CD14-positive monocyte (primary cell): Measurements from ENCODE around the gene MICAL2. TPM values are rescaled to one million over a fixed set of nuclear protein-coding genes. Genes with fewer than 3 reads are reported as not detected.

Experiments
- DNase-seq, 3 donors: peaks; one replicate each; pipeline ENCODE4 v3.0.0-alpha.2; 2011 to 2022
- H2AFZ ChIP-seq: 2 replicates; pipeline ENCODE4 v1.6.0; 2012; ENCODE audit warnings: mild to moderate bottlenecking, low read depth, low read length, inconsistent platforms; ENCODE audit not compliant: insufficient read depth, poor library complexity, severe bottlenecking
- H3K27ac ChIP-seq, 2 donors: 1 replicate in 1 of 2; 2 replicates in 1 of 2; pipeline ENCODE4 v1.5.1; 2012 to 2013; ENCODE audit warnings: low read length in 2 of 2, control low read depth in 1 of 2, inconsistent platforms in 1 of 2, low read depth in 1 of 2, mild to moderate bottlenecking in 1 of 2
- H3K27me3 ChIP-seq, 2 donors: one replicate each; pipeline versions ENCODE4 v1.6.0 to v1.6.1; 2011 to 2013; ENCODE audit warnings: low read length in 2 of 2; ENCODE audit not compliant: control insufficient read depth in 2 of 2, insufficient read depth in 2 of 2
- H3K36me3 ChIP-seq, 2 donors: replicated peaks in 1 of 2; 1 replicate in 1 of 2; 2 replicates in 1 of 2; pipeline versions ENCODE4 v1.5.1 to v1.6.1; 2012 to 2013; ENCODE audit warnings: low read length in 2 of 2, control low read depth in 1 of 2, inconsistent platforms in 1 of 2, mild to moderate bottlenecking in 1 of 2; ENCODE audit not compliant: insufficient read depth in 2 of 2, control insufficient read depth in 1 of 2
- H3K4me1 ChIP-seq, 2 donors: 1 replicate in 1 of 2; 2 replicates in 1 of 2; pipeline versions ENCODE4 v1.5.1 to v1.6.1; 2012 to 2013; ENCODE audit warnings: low read length in 2 of 2, control low read depth in 1 of 2, inconsistent platforms in 1 of 2, mild to moderate bottlenecking in 1 of 2, moderate library complexity in 1 of 2; ENCODE audit not compliant: insufficient read depth in 2 of 2, control insufficient read depth in 1 of 2
- H3K4me2 ChIP-seq: replicated peaks from 2 replicates; pipeline ENCODE3; 2012; ENCODE audit warnings: low read length, moderate library complexity, mild to moderate bottlenecking; ENCODE audit not compliant: poor library complexity, severe bottlenecking; ENCODE audit errors: extremely low read depth
- H3K4me3 ChIP-seq, 3 experiments: fragments of 200-600 bp in 1 of 3; sonication (generic) in 1 of 3; replicated peaks in 1 of 3; 1 replicate in 2 of 3; 2 replicates in 1 of 3; pipeline ENCODE4 v1.5.1; 2011 to 2013; ENCODE audit warnings: low read length in 3 of 3, mild to moderate bottlenecking in 3 of 3, control low read depth in 2 of 3, low read depth in 2 of 3, inconsistent platforms in 1 of 3, moderate library complexity in 1 of 3
- H3K79me2 ChIP-seq: 2 replicates; pipeline ENCODE4 v1.6.0; 2012; ENCODE audit warnings: mild to moderate bottlenecking, control low read depth, inconsistent platforms, low read length, moderate library complexity; ENCODE audit not compliant: insufficient read depth
- H3K9ac ChIP-seq: 2 replicates; pipeline ENCODE4 v1.6.0; 2017; ENCODE audit warnings: low read length, mild to moderate bottlenecking; ENCODE audit not compliant: insufficient read depth, poor library complexity, severe bottlenecking
- H3K9me3 ChIP-seq, 2 donors: replicated peaks in 1 of 2; 1 replicate in 1 of 2; 2 replicates in 1 of 2; pipeline versions ENCODE4 v1.5.1 to v1.6.1; 2012 to 2013; ENCODE audit warnings: low read length in 2 of 2, control low read depth in 1 of 2; ENCODE audit not compliant: control insufficient read depth in 1 of 2, insufficient read depth in 1 of 2
- H4K20me1 ChIP-seq: 2 replicates; pipeline ENCODE4 v1.6.0; 2012; ENCODE audit warnings: mild to moderate bottlenecking, low read length, control low read depth, moderate library complexity; ENCODE audit not compliant: insufficient read depth
- H3K27ac Mint-ChIP-seq, 7 donors: one replicate each; pipeline ENCODE4 v1.8.0; 2020; ENCODE audit warnings: mild to moderate bottlenecking in 7 of 7, mixed read lengths in 7 of 7, moderate library complexity in 6 of 7, inconsistent platforms in 2 of 7
- H3K27me3 Mint-ChIP-seq, 3 donors: one replicate each; pipeline ENCODE4 v1.8.0; 2021 to 2022; ENCODE audit warnings: low read depth in 3 of 3, mild to moderate bottlenecking in 3 of 3, mixed read lengths in 3 of 3, moderate library complexity in 3 of 3, inconsistent platforms in 1 of 3
- H3K36me3 Mint-ChIP-seq, 2 donors: one replicate each; pipeline ENCODE4 v1.8.0; 2020; ENCODE audit warnings: mixed read lengths in 2 of 2, inconsistent platforms in 1 of 2, mild to moderate bottlenecking in 1 of 2
- H3K4me1 Mint-ChIP-seq: one replicate; pipeline ENCODE4 v1.8.0; 2020; ENCODE audit warnings: mild to moderate bottlenecking, mixed read lengths
- H3K4me3 Mint-ChIP-seq, 2 donors: one replicate each; pipeline ENCODE4 v1.8.0; 2020; ENCODE audit warnings: mild to moderate bottlenecking in 2 of 2, mixed read lengths in 2 of 2, moderate library complexity in 1 of 2
- H3K9me3 Mint-ChIP-seq, 7 donors: one replicate each; pipeline ENCODE4 v1.8.0; 2020 to 2022; ENCODE audit warnings: mixed read lengths in 7 of 7, mild to moderate bottlenecking in 6 of 7, moderate library complexity in 6 of 7, inconsistent platforms in 2 of 7
- WGBS: methylation state at CpG from one replicate; pipeline ENCODE4 v1.1.5; 2013; ENCODE audit warnings: missing lambda C conversion rate; ENCODE audit not compliant: insufficient coverage; 5-methylcytosine and 5-hydroxymethylcytosine counted together
- intact Hi-C, 2 donors: fragments of 100-400 bp; cut with micrococcal nuclease; formaldehyde crosslinking; loops; one replicate each; pipeline versions ENCODE4 v1.15.0 to v1.15.1; 2023
- polyA plus RNA-seq, 3 donors: library from polyadenylated mRNA; depleted of rRNA in 1 of 3; unstranded in 2 of 3; stranded (reverse) in 1 of 3; fragments of 300-500 nt in 2 of 3; fragments of >200 nt in 1 of 3; fragmentation: Illumina TruSeq in 2 of 3; gene quantifications; 1 replicate in 2 of 3; 2 replicates in 1 of 3; pipeline ENCODE4 v1.2.3, GENCODE V29; 2012 to 2021
- TF ChIP-seq, protein P1 (sequence below): fragments of 200-600 bp; IDR thresholded peaks from one replicate; pipeline ENCODE4 v1.8.0; 2022; ENCODE audit warnings: antibody characterized with exemption, mild to moderate bottlenecking

Gene MICAL2
- polyA plus RNA-seq, 3 donors = 39.8 to 72.5 (median 44.0) TPM

DNA sequence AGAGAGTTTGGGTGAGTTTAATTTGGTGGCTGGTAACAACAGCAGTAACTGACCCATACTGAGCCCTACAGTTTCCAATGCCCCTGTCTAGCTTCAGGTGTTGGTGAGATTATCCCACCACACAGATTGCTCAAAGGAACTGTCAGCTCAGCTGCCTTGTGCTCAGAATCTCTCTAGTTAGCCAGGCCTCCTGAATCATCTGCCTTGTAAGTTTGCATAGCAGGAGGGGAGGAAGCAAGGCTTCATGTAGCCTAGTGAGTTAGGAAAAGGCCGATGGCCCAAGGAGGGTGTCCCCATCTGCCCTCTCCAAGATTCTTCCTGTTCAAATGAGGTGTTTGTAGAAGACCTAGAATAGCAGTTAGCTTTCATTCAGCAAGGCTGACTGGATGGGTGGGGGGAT is 74.3 kb downstream of the MICAL2 start:
- peaks cover 11% of the 10 kb centered on the region for H3K79me2 ChIP-seq
- H3K4me1 Mint-ChIP-seq = peaks cover 29% of the 10 kb centered on the region
- intact Hi-C loops = no loop called here
- no peak overlapping the region for H3K4me3 ChIP-seq
- H3K9ac ChIP-seq = no peak overlapping the region
- H3K4me1 ChIP-seq = peaks cover 11 to 15% of the 10 kb centered on the region in 2 donors
- peaks cover 17 to 74% of the 10 kb centered on the region in 2 donors for H3K36me3 ChIP-seq
- no peaks in the 10 kb centered on the region for H3K27me3 ChIP-seq
- H3K27ac Mint-ChIP-seq = peak overlapping the region in 1 of 7 donors; percentile 3
- H3K9me3 ChIP-seq = no peaks in the 10 kb centered on the region
- peaks cover 93% of the 10 kb centered on the region for H4K20me1 ChIP-seq
- H3K9me3 Mint-ChIP-seq = peaks cover 0 to 2% (median 0%) of the 10 kb centered on the region in 7 donors
- no peak overlapping the region for H3K4me2 ChIP-seq
- no peak for DNase-seq
- TF ChIP-seq, protein P1, sequence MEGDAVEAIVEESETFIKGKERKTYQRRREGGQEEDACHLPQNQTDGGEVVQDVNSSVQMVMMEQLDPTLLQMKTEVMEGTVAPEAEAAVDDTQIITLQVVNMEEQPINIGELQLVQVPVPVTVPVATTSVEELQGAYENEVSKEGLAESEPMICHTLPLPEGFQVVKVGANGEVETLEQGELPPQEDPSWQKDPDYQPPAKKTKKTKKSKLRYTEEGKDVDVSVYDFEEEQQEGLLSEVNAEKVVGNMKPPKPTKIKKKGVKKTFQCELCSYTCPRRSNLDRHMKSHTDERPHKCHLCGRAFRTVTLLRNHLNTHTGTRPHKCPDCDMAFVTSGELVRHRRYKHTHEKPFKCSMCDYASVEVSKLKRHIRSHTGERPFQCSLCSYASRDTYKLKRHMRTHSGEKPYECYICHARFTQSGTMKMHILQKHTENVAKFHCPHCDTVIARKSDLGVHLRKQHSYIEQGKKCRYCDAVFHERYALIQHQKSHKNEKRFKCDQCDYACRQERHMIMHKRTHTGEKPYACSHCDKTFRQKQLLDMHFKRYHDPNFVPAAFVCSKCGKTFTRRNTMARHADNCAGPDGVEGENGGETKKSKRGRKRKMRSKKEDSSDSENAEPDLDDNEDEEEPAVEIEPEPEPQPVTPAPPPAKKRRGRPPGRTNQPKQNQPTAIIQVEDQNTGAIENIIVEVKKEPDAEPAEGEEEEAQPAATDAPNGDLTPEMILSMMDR = no peak
- WGBS = no CpG with 5 or more reads among the region's 1 CpG
- no peak overlapping the region for H3K4me3 Mint-ChIP-seq
- no peak overlapping the region for H2AFZ ChIP-seq
- peaks cover 0 to 5% (median 0%) of the 10 kb centered on the region in 3 donors for H3K27me3 Mint-ChIP-seq
- no peak overlapping the region for H3K27ac ChIP-seq
- peaks cover 64 to 74% of the 10 kb centered on the region in 2 donors for H3K36me3 Mint-ChIP-seq

DNA sequence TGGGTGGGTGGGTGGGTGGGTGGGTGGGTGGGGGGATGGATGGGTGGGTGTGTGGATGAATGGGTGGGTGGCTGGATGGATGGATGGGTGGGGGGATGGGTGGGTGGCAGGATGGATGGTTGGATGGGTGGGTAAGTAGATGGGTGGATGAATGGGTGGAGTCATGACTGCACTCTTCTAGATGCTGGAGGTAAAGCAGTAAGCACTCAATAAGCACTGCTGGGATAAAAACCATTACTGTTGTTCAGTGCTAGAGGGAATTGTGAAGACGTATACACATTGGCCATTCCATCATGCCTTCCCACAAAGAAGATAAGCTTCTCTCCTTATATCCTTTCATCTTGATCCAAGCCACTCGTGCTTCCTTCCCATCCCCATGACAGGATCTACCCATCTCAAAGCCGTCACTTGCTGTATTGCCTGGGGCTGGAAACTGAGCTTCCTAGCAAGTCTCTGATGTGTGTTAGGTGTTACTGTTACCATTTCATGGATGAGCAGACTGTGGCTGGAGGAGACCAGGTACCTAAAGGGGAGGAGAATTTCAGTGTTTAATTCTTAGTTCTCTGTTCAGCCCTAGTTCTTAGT is 74.8 kb downstream of the MICAL2 start:
- no peak overlapping the region for H3K27ac ChIP-seq
- intact Hi-C loops = no loop called here
- Mint-ChIP-seq H3K27ac (peak overlapping the region in 2 of 7 donors; percentile 44 to 80), H3K9me3 (peaks cover 0 to 2% (median 0%) of the 10 kb centered on the region in 7 donors), H3K27me3 (peaks cover 0 to 5% (median 0%) of the 10 kb centered on the region in 3 donors), H3K4me3 (no peak overlapping the region), H3K4me1 (peaks cover 29% of the 10 kb centered on the region), H3K36me3 (peaks cover 67 to 79% of the 10 kb centered on the region in 2 donors)
- H3K79me2 ChIP-seq = peaks cover 11% of the 10 kb centered on the region
- TF ChIP-seq, protein P1 = no peak
- no peak for DNase-seq
- no peak overlapping the region for H3K4me3 ChIP-seq
- no peak overlapping the region for H3K9ac ChIP-seq
- no peaks in the 10 kb centered on the region for H3K27me3 ChIP-seq
- no peak overlapping the region for H2AFZ ChIP-seq
- peaks cover 21 to 76% of the 10 kb centered on the region in 2 donors for H3K36me3 ChIP-seq
- no peaks in the 10 kb centered on the region for H3K9me3 ChIP-seq
- H4K20me1 ChIP-seq = peaks cover 93% of the 10 kb centered on the region
- 100% methylated on average over 1 of the region's 3 CpGs for WGBS
- H3K4me1 ChIP-seq = peaks cover 11 to 15% of the 10 kb centered on the region in 2 donors
- no peak overlapping the region for H3K4me2 ChIP-seq
